Peyer's patch (tissue), 4 donors: ENCODE measurements around the gene PTER.

Source experiments
- CTCF ChIP-seq, 6 experiments: fragments of 450-650 bp in 4 of 6; fragments of 200-600 bp in 2 of 6; sonication (generic) in 1 of 6; IDR thresholded peaks; one replicate each; pipeline ENCODE4 v1.5.1; 2017 to 2019; ENCODE audit warnings: antibody characterized with exemption in 6 of 6, mild to moderate bottlenecking in 3 of 6, moderate library complexity in 1 of 6
- POLR2A ChIP-seq, 2 donors: fragments of 450-650 bp; IDR thresholded peaks; one replicate each; pipeline ENCODE4 v1.5.1; 2017; ENCODE audit warnings: antibody characterized with exemption in 2 of 2, mild to moderate bottlenecking in 2 of 2, moderate library complexity in 2 of 2

- TF ChIP-seq CTCF (IDR thresholded peaks at IDR 0.05) = no peak
- no peak for TF ChIP-seq POLR2A (IDR thresholded peaks at IDR 0.05)
These were observed 99.3 kb downstream of the PTER start for GRCh38 chr10:16536155-16536554.
